Nephron (organoid): ENCODE measurements around the gene KRI1.

Experiments used
- H3K27ac Mint-ChIP-seq, 3 experiments: 2 replicates each; pipeline ENCODE4 v1.8.0; 2020; ENCODE audit warnings: mixed read lengths in 3 of 3, mild to moderate bottlenecking in 2 of 3, moderate library complexity in 1 of 3
- H3K27me3 Mint-ChIP-seq: 2 replicates; pipeline ENCODE4 v1.8.0; 2021; ENCODE audit warnings: low read depth, mild to moderate bottlenecking, moderate library complexity, mixed read lengths
- H3K36me3 Mint-ChIP-seq: 2 replicates; pipeline ENCODE4 v1.8.0; 2020; ENCODE audit warnings: low read depth, mixed read lengths
- H3K4me1 Mint-ChIP-seq: 2 replicates; pipeline ENCODE4 v1.8.0; 2020; ENCODE audit warnings: mixed read lengths
- H3K4me3 Mint-ChIP-seq, 3 experiments: 2 replicates each; pipeline ENCODE4 v1.8.0; 2020; ENCODE audit warnings: mild to moderate bottlenecking in 3 of 3, mixed read lengths in 3 of 3, moderate library complexity in 2 of 3
- H3K9me3 Mint-ChIP-seq: 2 replicates; pipeline ENCODE4 v1.8.0; 2020; ENCODE audit warnings: mixed read lengths
- CTCF ChIP-seq, 3 experiments: fragments of 200-600 bp; sonication (generic); IDR thresholded peaks; one replicate each; pipeline ENCODE4 v1.5.0; 2021; ENCODE audit warnings: antibody characterized with exemption in 3 of 3; ENCODE audit not compliant: unreplicated experiment in 3 of 3

The KRI1 gene

GRCh38 chr19:10593148-10593547 lies 27.3 kb upstream of the KRI1 start:
- no peak for TF ChIP-seq CTCF (IDR thresholded peaks at IDR 0.05; ENCODE audit: unreplicated experiment in 3 of 3)
- Mint-ChIP-seq H3K4me3 (no peak overlapping the region), H3K9me3 (no peaks in the 10 kb centered on the region), H3K36me3 (no peaks in the 10 kb centered on the region), H3K4me1 (no peaks in the 10 kb centered on the region), H3K27me3 (peaks cover 33% of the 10 kb centered on the region), H3K27ac (no peak overlapping the region)

GRCh38 chr19:10587839-10588150 lies 22.0 kb upstream of the KRI1 start:
- H3K27ac Mint-ChIP-seq: no peak overlapping the region
- TF ChIP-seq CTCF (IDR thresholded peaks at IDR 0.05; ENCODE audit: unreplicated experiment in 3 of 3): no peak

GRCh38 chr19:10587022-10587838 lies 21.4 kb upstream of the KRI1 start, which contains the start of gene AP1M2:
TSS of gene AP1M2 (minus strand) at chr19:10587312. CDS start at chr19:10587231, 81 bp downstream.
- Mint-ChIP-seq H3K36me3 (peaks cover 6% of the 10 kb centered on the region), H3K4me3 (peak within 1 kb of the TSS; percentile 73 to 75 (median 74)), H3K27ac (no peak within 1 kb of the TSS), H3K4me1 (no peaks in the 10 kb centered on the region), H3K9me3 (peaks cover 8% of the 10 kb centered on the region), H3K27me3 (peaks cover 70% of the 10 kb centered on the region)
- TF ChIP-seq CTCF (IDR thresholded peaks at IDR 0.05; ENCODE audit: unreplicated experiment in 3 of 3): no peak

More at GRCh38 chr19:10587839-10588150, 22.0 kb upstream of the KRI1 start:
- peaks cover 8% of the 10 kb centered on the region for H3K9me3 Mint-ChIP-seq
- peaks cover 70% of the 10 kb centered on the region for H3K27me3 Mint-ChIP-seq
- H3K4me3 Mint-ChIP-seq: peak overlapping the region in 2 of 3 experiments; percentile 35 to 52
- peaks cover 6% of the 10 kb centered on the region for H3K36me3 Mint-ChIP-seq
- no peaks in the 10 kb centered on the region for H3K4me1 Mint-ChIP-seq

GRCh38 chr19:10586396-10586795 lies 20.6 kb upstream of the KRI1 start:
- Mint-ChIP-seq H3K36me3 (peaks cover 6% of the 10 kb centered on the region), H3K4me1 (no peaks in the 10 kb centered on the region), H3K27ac (no peak overlapping the region), H3K4me3 (peak overlapping the region; percentile 73 to 75 (median 74)), H3K27me3 (peaks cover 70% of the 10 kb centered on the region), H3K9me3 (peaks cover 8% of the 10 kb centered on the region)
- TF ChIP-seq CTCF (IDR thresholded peaks at IDR 0.05; ENCODE audit: unreplicated experiment in 3 of 3): no peak

GRCh38 chr19:10583036-10583776 lies 17.4 kb upstream of the KRI1 start:
- Mint-ChIP-seq H3K27ac (no peak overlapping the region), H3K4me3 (no peak overlapping the region), H3K27me3 (peaks cover 48% of the 10 kb centered on the region)

More at GRCh38 chr19:10583036-10583776, 17.4 kb upstream of the KRI1 start:
- Mint-ChIP-seq H3K36me3 (peaks cover 10% of the 10 kb centered on the region), H3K4me1 (peaks cover 5% of the 10 kb centered on the region), H3K9me3 (peaks cover 8% of the 10 kb centered on the region)
- TF ChIP-seq CTCF (IDR thresholded peaks at IDR 0.05; ENCODE audit: unreplicated experiment in 3 of 3): no peak
